ENCODE measurements around the gene HDAC3. TPM values are rescaled to one million over a fixed set of nuclear protein-coding genes. Genes with fewer than 3 reads are reported as not detected.

HDAC3 gene
- total and polyA plus RNA-seq, 2 donors (not counting 1 experiment from before 2014, with no cell fraction given), result 85.5 to 94.0 TPM

- POLR2A ChIA-PET, result interaction anchor here (0.6 to 0.7 kb wide), 3 partner anchors 19 to 1911 kb away, joined by 3 to 6 read pairs (median 3); no protein-coding TSS in a partner anchor
- WGBS (ENCODE audit: insufficient coverage), result no CpG with 5 or more reads among the region's 3 CpGs
- no peaks in the 10 kb centered on the region for H3K27me3 ChIP-seq (replicated peaks in 1 of 4; ENCODE audit: control extremely low read depth in 1 of 4, control insufficient read depth in 3 of 4, insufficient read depth in 4 of 4, low read length in 3 of 4)
- no peak overlapping the region for H3K4me2 ChIP-seq (replicated peaks; ENCODE audit: low read depth, low read length, poor library complexity, severe bottlenecking)
- peaks cover 4 to 11% of the 10 kb centered on the region in 2 experiments for H3K36me3 ChIP-seq (replicated peaks in 1 of 2; ENCODE audit: control extremely low read depth in 1 of 2, control insufficient read depth in 1 of 2, extremely low read depth in 1 of 2, insufficient read depth in 2 of 2, low read length in 1 of 2)
- peak overlapping the region; percentile 12 for H3K4me3 Mint-ChIP-seq
- H3K27ac Mint-ChIP-seq, result no peak overlapping the region
- peak overlapping the region in 1 of 2 donors; percentile 61 for H3K27ac ChIP-seq (ENCODE audit: low read length in 2 of 2)
- no peak overlapping the region for H3K9ac ChIP-seq (ENCODE audit: low read length)
- H2AFZ ChIP-seq (ENCODE audit: insufficient read depth, low read depth, low read length, poor library complexity, severe bottlenecking), result no peak overlapping the region
- H3K4me1 ChIP-seq (ENCODE audit: control insufficient read depth in 2 of 2, insufficient read depth in 2 of 2, low read length in 2 of 2), result peaks cover 23 to 40% of the 10 kb centered on the region in 2 donors
- ATAC-seq (ENCODE audit: low read depth) (no peak), DNase-seq (no peak)
- H3K4me3 ChIP-seq (ENCODE audit: control extremely low read depth in 1 of 5, extremely low read depth in 1 of 5, insufficient read depth in 1 of 5, low read depth in 2 of 5, low read length in 4 of 5), result no peak overlapping the region
- H3K9me3 ChIP-seq (ENCODE audit: control extremely low read depth in 1 of 3, control insufficient read depth in 2 of 3, insufficient read depth in 1 of 3, low read length in 2 of 3), result peaks cover 0 to 6% (median 0%) of the 10 kb centered on the region in 3 donors
- TF ChIP-seq CTCF (IDR thresholded peaks at IDR 0.05) (no peak), EZH2 (IDR thresholded peaks at IDR 0.05; ENCODE audit: borderline replicate concordance, insufficient read depth, low read depth, low read length, poor library complexity, severe bottlenecking) (no peak)
- CTCF ChIA-PET, result interaction anchor here (1.0 to 5.6 kb wide), 6 partner anchors 9 to 362 kb away, joined by 3 to 50 read pairs (median 4); partner anchors contain the start of genes DIAPH1, HDAC3 and RELL2
- H3K79me2 ChIP-seq (ENCODE audit: control insufficient read depth, insufficient read depth, low read length), result peaks cover 89% of the 10 kb centered on the region
- peaks cover 61% of the 10 kb centered on the region for H3K4me1 Mint-ChIP-seq
- H4K20me1 ChIP-seq (ENCODE audit: control insufficient read depth, insufficient read depth, low read length, poor library complexity, severe bottlenecking), result peaks cover 31% of the 10 kb centered on the region
- no peaks in the 10 kb centered on the region for H3K9me3 Mint-ChIP-seq (ENCODE audit: insufficient read depth)
- intact Hi-C loops (cut with micrococcal nuclease), result no loop called here
- no peaks in the 10 kb centered on the region for H3K27me3 Mint-ChIP-seq
Measured at GRCh38 chr5:141598391-141599345, 38.0 kb downstream of the HDAC3 start.

All from B cell (primary cell).